ENCODE data around the gene WDR35.

The WDR35 gene

GRCh38 chr2:20019747-20020146, 29.8 kb upstream of the WDR35 start:
- DNase-seq (ENCODE audit: low read depth): no peak
- no peak for TF ChIP-seq CTCF (IDR thresholded peaks at IDR 0.05; ENCODE audit: control insufficient read depth, insufficient read depth, low read depth, low read length, missing control alignments)
- H3K4me3 ChIP-seq (ENCODE audit: control insufficient read depth, low read depth, low read length): no peak overlapping the region

GRCh38 chr2:20018601-20019152, 28.8 kb upstream of the WDR35 start:
- no peak for TF ChIP-seq CTCF (IDR thresholded peaks at IDR 0.05; ENCODE audit: control insufficient read depth, insufficient read depth, low read depth, low read length, missing control alignments)
- no peak overlapping the region for H3K4me3 ChIP-seq (ENCODE audit: control insufficient read depth, low read depth, low read length)
- no peak for DNase-seq (ENCODE audit: low read depth)

GRCh38 chr2:20016346-20016745, 26.4 kb upstream of the WDR35 start:
- H3K4me3 ChIP-seq (ENCODE audit: control insufficient read depth, low read depth, low read length): no peak overlapping the region
- no peak for DNase-seq (ENCODE audit: low read depth)
- TF ChIP-seq CTCF (IDR thresholded peaks at IDR 0.05; ENCODE audit: control insufficient read depth, insufficient read depth, low read depth, low read length, missing control alignments): no peak

GRCh38 chr2:20015482-20016083, 25.7 kb upstream of the WDR35 start:
- no peak overlapping the region for H3K4me3 ChIP-seq (ENCODE audit: control insufficient read depth, low read depth, low read length)
- DNase-seq (ENCODE audit: low read depth): peak; percentile 18
- peak; percentile 49 for TF ChIP-seq CTCF (IDR thresholded peaks at IDR 0.05; ENCODE audit: control insufficient read depth, insufficient read depth, low read depth, low read length, missing control alignments)

- peak overlapping the region; percentile 35; the same call in 1 of the 2 replicates for H3K4me3 ChIP-seq (ENCODE audit: control insufficient read depth, low read depth, low read length)
- DNase-seq (ENCODE audit: low read depth): no peak
- TF ChIP-seq CTCF (IDR thresholded peaks at IDR 0.05; ENCODE audit: control insufficient read depth, insufficient read depth, low read depth, low read length, missing control alignments): no peak
These were observed 23.4 kb upstream of the WDR35 start for GRCh38 chr2:20013126-20013849.

GRCh38 chr2:20012282-20013125, 22.6 kb upstream of the WDR35 start, which contains the start of gene MATN3:
MATN3 (minus strand) TSS chr2:20012668; CDS start chr2:20012631, 37 bp downstream.
- H3K4me3 ChIP-seq (ENCODE audit: control insufficient read depth, low read depth, low read length): peak within 1 kb of the TSS; percentile 35
- no peak for TF ChIP-seq CTCF (IDR thresholded peaks at IDR 0.05; ENCODE audit: control insufficient read depth, insufficient read depth, low read depth, low read length, missing control alignments)
- DNase-seq (ENCODE audit: low read depth): no peak
